B cell (primary cell): ENCODE results near the gene SPPL3.

Source experiments
- EZH2 ChIP-seq: IDR thresholded peaks from 2 replicates; pipeline ENCODE4 v1.6.1; 2012; ENCODE audit warnings: borderline replicate concordance, low read depth, mild to moderate bottlenecking, moderate library complexity, low read length; ENCODE audit not compliant: insufficient read depth, poor library complexity, severe bottlenecking
- TF ChIP-seq, protein P1 (sequence below): fragments of 200-600 bp; IDR thresholded peaks from one replicate; pipeline ENCODE4 v1.8.0; 2022; ENCODE audit warnings: antibody characterized with exemption, mild to moderate bottlenecking

GRCh38 chr12:120851944-120852343 is 52.2 kb downstream of the SPPL3 start:
- TF ChIP-seq, protein P1, sequence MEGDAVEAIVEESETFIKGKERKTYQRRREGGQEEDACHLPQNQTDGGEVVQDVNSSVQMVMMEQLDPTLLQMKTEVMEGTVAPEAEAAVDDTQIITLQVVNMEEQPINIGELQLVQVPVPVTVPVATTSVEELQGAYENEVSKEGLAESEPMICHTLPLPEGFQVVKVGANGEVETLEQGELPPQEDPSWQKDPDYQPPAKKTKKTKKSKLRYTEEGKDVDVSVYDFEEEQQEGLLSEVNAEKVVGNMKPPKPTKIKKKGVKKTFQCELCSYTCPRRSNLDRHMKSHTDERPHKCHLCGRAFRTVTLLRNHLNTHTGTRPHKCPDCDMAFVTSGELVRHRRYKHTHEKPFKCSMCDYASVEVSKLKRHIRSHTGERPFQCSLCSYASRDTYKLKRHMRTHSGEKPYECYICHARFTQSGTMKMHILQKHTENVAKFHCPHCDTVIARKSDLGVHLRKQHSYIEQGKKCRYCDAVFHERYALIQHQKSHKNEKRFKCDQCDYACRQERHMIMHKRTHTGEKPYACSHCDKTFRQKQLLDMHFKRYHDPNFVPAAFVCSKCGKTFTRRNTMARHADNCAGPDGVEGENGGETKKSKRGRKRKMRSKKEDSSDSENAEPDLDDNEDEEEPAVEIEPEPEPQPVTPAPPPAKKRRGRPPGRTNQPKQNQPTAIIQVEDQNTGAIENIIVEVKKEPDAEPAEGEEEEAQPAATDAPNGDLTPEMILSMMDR: no peak
- no peak for TF ChIP-seq EZH2
